GM12878 (cell line): Measurements from ENCODE around the gene SHROOM3. TPM values are rescaled to one million over a fixed set of nuclear protein-coding genes. Genes with fewer than 3 reads are reported as not detected.

ENCODE experiments used
- ATAC-seq: fragments of 200-7000 bp; cut with Tn5 transposase; 3 replicates; pipeline ENCODE4 v1.9.1; 2020; ENCODE audit warnings: mild to moderate bottlenecking, moderate library complexity
- BruUV-seq: library from RNA; stranded (reverse); fragments of 400-500 nt; replicated peaks from 2 replicates; lab custom pipeline; 2021; lab: Mats Ljungman, UMichigan
- CTCF ChIA-PET: fragments of 300-600 bp; sonication (Branson Sonifier 250); formaldehyde crosslinking; extraction: SDS; loops from one replicate; lab custom pipeline; 2021; ENCODE audit warnings: inconsistent platforms; lab: Yijun Ruan, JAX
- POLR2A ChIA-PET: fragments of 350-600 bp; formaldehyde crosslinking; extraction: SDS; loops from one replicate; lab custom pipeline; 2021; ENCODE audit warnings: inconsistent platforms; lab: Charles Lee
- RAD21 ChIA-PET: fragments of 300-600 bp; sonication (Branson Sonifier 250); formaldehyde crosslinking; loops from one replicate; lab custom pipeline; 2023; ENCODE audit warnings: antibody characterized with exemption; ENCODE audit not compliant: unreplicated experiment; lab: Charles Lee
- SMC1A ChIA-PET: fragments of 300-600 bp; sonication (Branson Sonifier 250); formaldehyde crosslinking; loops from one replicate; lab custom pipeline; 2023; ENCODE audit not compliant: unreplicated experiment, uncharacterized antibody; lab: Charles Lee
- DNase-seq: peaks from one replicate; pipeline ENCODE4 v3.0.0-alpha.2; 2011; ENCODE audit warnings: low read depth, low spot score
- FAIRE-seq: peaks from 3 replicates; lab custom pipeline; 2011; peaks lifted over from hg19 to GRCh38; lab: Jason Lieb, UNC
- H2AFZ ChIP-seq: 2 replicates; pipeline ENCODE4 v1.6.0; 2011; ENCODE audit warnings: low read depth, low read length, control low read depth; ENCODE audit not compliant: control insufficient read depth
- H3K27ac ChIP-seq: 2 replicates; pipeline ENCODE4 v1.5.1; 2011; ENCODE audit warnings: control low read depth; ENCODE audit not compliant: control insufficient read depth, insufficient read depth
- H3K27me3 ChIP-seq, 2 experiments: replicated peaks in 1 of 2; 2 replicates each; pipeline versions ENCODE4 v1.6.0 to v1.6.1; 2011; ENCODE audit warnings: low read length in 1 of 2; ENCODE audit not compliant: control insufficient read depth in 2 of 2, insufficient read depth in 2 of 2
- H3K36me3 ChIP-seq, 2 experiments: 2 replicates each; pipeline ENCODE4 v1.5.1; 2011; ENCODE audit warnings: low read length in 1 of 2; ENCODE audit not compliant: control insufficient read depth in 2 of 2, insufficient read depth in 2 of 2
- H3K4me1 ChIP-seq: 2 replicates; pipeline ENCODE4 v1.6.1; 2011; ENCODE audit warnings: mild to moderate bottlenecking, low read length, moderate library complexity, mixed read lengths; ENCODE audit not compliant: control insufficient read depth, insufficient read depth
- H3K4me2 ChIP-seq: 2 replicates; pipeline ENCODE4 v1.6.0; 2011; ENCODE audit warnings: control low read depth; ENCODE audit not compliant: control insufficient read depth, insufficient read depth
- H3K4me3 ChIP-seq: fragments of 200-600 bp; sonication (generic); 2 replicates; pipeline ENCODE4 v1.5.1; 2016
- H3K79me2 ChIP-seq: 2 replicates; pipeline ENCODE4 v1.6.0; 2011; ENCODE audit warnings: low read length; ENCODE audit not compliant: control insufficient read depth, insufficient read depth
- H3K9ac ChIP-seq: 2 replicates; pipeline ENCODE4 v1.8.0; 2011; ENCODE audit warnings: low read length, control low read depth, mixed read lengths; ENCODE audit not compliant: control insufficient read depth, insufficient read depth
- H3K9me3 ChIP-seq: replicated peaks from 3 replicates; pipeline ENCODE4 v1.5.1; 2011; ENCODE audit warnings: mild to moderate bottlenecking, low read length; ENCODE audit not compliant: control insufficient read depth, insufficient read depth
- H4K20me1 ChIP-seq: 2 replicates; pipeline ENCODE4 v1.6.0; 2011; ENCODE audit not compliant: control insufficient read depth, insufficient read depth
- CREM ChIP-seq: IDR thresholded peaks from 2 replicates; pipeline ENCODE4 v1.6.1; 2014; ENCODE audit warnings: antibody characterized with exemption, low read depth
- DPF2 ChIP-seq: fragments of 450-650 bp; IDR thresholded peaks from 2 replicates; pipeline ENCODE4 v1.6.1; 2017; ENCODE audit warnings: mild to moderate bottlenecking
- GATAD2B ChIP-seq: fragments of 450-650 bp; conservative IDR thresholded peaks from 2 replicates; pipeline ENCODE4 v1.6.1; 2017; ENCODE audit warnings: low read depth, mild to moderate bottlenecking, moderate library complexity
- HDAC2 ChIP-seq: fragments of 200-600 bp; sonication (generic); IDR thresholded peaks from 2 replicates; pipeline ENCODE4 v1.6.1; 2017
- MTA2 ChIP-seq: fragments of 450-650 bp; IDR thresholded peaks from 2 replicates; pipeline ENCODE4 v1.6.1; 2016; ENCODE audit warnings: low read depth, mild to moderate bottlenecking, moderate library complexity
- MYB ChIP-seq: fragments of 150-350 bp; IDR thresholded peaks from 2 replicates; pipeline ENCODE4 v1.6.1; 2014; ENCODE audit warnings: mild to moderate bottlenecking, low read depth, low read length, borderline replicate concordance
- NBN ChIP-seq: fragments of 450-650 bp; IDR thresholded peaks from 2 replicates; pipeline ENCODE4 v1.6.1; 2016
- RAD21 ChIP-seq: IDR thresholded peaks from 2 replicates; pipeline ENCODE4 v1.6.1; 2011; ENCODE audit warnings: mild to moderate bottlenecking, low read depth, low read length, moderate library complexity; ENCODE audit not compliant: insufficient read depth
- RB1 ChIP-seq: fragments of 450-650 bp; formaldehyde crosslinking; IDR thresholded peaks from 2 replicates; pipeline ENCODE4 v1.6.1; 2017; ENCODE audit warnings: mild to moderate bottlenecking, borderline replicate concordance
- SREBF1 ChIP-seq: IDR thresholded peaks from 2 replicates; pipeline ENCODE4 v1.6.1; 2012; ENCODE audit warnings: mild to moderate bottlenecking, low read length
- STAT3 ChIP-seq: IDR thresholded peaks from 2 replicates; pipeline ENCODE4 v1.6.1; 2011; ENCODE audit warnings: low read depth, low read length, improper control_type of control experiment
- SUPT20H ChIP-seq: IDR thresholded peaks from 2 replicates; pipeline ENCODE4 v1.6.1; 2011; ENCODE audit warnings: low read depth, mild to moderate bottlenecking, low read length, moderate library complexity, borderline replicate concordance; ENCODE audit not compliant: control insufficient read depth
- YY1 ChIP-seq: IDR thresholded peaks from 2 replicates; pipeline ENCODE4 v1.6.1; 2011; ENCODE audit warnings: low read depth, mild to moderate bottlenecking, low read length
- ZNF274 ChIP-seq: IDR thresholded peaks from one replicate; pipeline ENCODE4 v1.8.0; 2011; ENCODE audit not compliant: insufficient read length, insufficient read depth
- WGBS: methylation state at CpG from one replicate; pipeline ENCODE4 v1.1.6; 2016; ENCODE audit warnings: low lambda C conversion rate; ENCODE audit not compliant: insufficient replicate concordance, insufficient coverage; ENCODE audit errors: missing lambda C conversion rate; 5-methylcytosine and 5-hydroxymethylcytosine counted together
- in situ Hi-C: fragments of 300-500 bp; cut with MboI; formaldehyde crosslinking; loops from 9 replicates; pipeline ENCODE4 v1.14.3; 2018; ENCODE audit warnings: mixed read lengths
- intact Hi-C: fragments of 100-400 bp; cut with micrococcal nuclease; formaldehyde crosslinking; loops from one replicate; pipeline ENCODE4 v1.14.2; 2022; ENCODE audit not compliant: unreplicated experiment
- polyA plus RNA-seq, 11 experiments: library from polyadenylated mRNA; depleted of rRNA in 4 of 11; unstranded in 6 of 11; stranded (reverse) in 5 of 11; fragments of >200 nt; fragmentation: Nextera tagmentation in 4 of 11; fragmentation: Illumina TruSeq in 1 of 11; extraction: Ambion mirVana in 4 of 11; extraction: Trizol in 1 of 11; gene quantifications; 1 replicate in 1 of 11; 2 replicates in 10 of 11; pipeline versions ENCODE4 v1.2.1 to v1.2.3, GENCODE V29; 2011 to 2016; ENCODE audit warnings: inconsistent platforms in 2 of 11, missing spikeins in 2 of 11, low read depth in 1 of 11
- total RNA-seq, 4 experiments: library from RNA; depleted of rRNA in 3 of 4; stranded (reverse); fragments of >200 nt in 3 of 4; fragmentation: Illumina TruSeq in 1 of 4; extraction: Trizol in 1 of 4; gene quantifications; 2 replicates each; pipeline versions ENCODE4 v1.2.1 to v1.2.3, GENCODE V29; 2013 to 2021
- TF ChIP-seq, protein P1 (sequence below): fragments of 450-650 bp; IDR thresholded peaks from 2 replicates; pipeline ENCODE4 v1.6.1; 2016; ENCODE audit warnings: mild to moderate bottlenecking
- TF ChIP-seq, protein P2 (sequence below): fragments of 450-650 bp; IDR thresholded peaks from 2 replicates; pipeline ENCODE4 v1.6.1; 2017; ENCODE audit warnings: mild to moderate bottlenecking, moderate library complexity
- TF ChIP-seq, protein P3 (sequence below), 3 experiments: IDR thresholded peaks in 2 of 3; conservative IDR thresholded peaks in 1 of 3; 2 replicates each; pipeline ENCODE4 v1.5.1; 2011; ENCODE audit warnings: low read depth in 3 of 3, low read length in 3 of 3, mild to moderate bottlenecking in 3 of 3, control low read depth in 2 of 3, moderate library complexity in 2 of 3, inconsistent platforms in 1 of 3, mixed read lengths in 1 of 3; ENCODE audit not compliant: control insufficient read depth in 2 of 3, insufficient read depth in 1 of 3; ENCODE audit errors: extremely low read depth in 1 of 3

The SHROOM3 gene
- total and polyA plus RNA-seq, 10 of the 15 experiments (the other 5 are each of a cell fraction or from before 2014, with no cell fraction given), result under 0.01 to 0.29 (median 0.08) TPM; not detected in 1

DNA sequence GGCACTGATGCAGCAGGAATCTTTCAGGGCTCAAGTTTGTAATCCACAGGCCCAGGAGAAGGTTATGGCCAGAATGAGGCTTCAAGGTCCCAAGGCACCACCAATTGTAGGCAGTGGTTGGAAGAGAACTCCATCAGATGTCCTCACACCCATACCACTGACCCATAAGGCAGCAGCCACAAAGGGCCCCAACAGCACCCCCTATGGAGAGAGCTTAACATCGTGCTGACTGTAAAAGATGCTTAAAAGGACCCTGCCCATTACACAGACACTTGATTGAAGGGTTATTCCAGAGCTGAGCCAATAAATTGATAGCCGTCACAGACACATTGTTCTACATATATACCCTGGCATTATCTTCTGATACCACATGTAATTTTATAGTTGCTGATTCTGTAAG, 349.2 kb downstream of the SHROOM3 start:
- DNase-seq (no peak), FAIRE-seq (no peak), ATAC-seq (0 out of 3 replicates have a peak, but pooled peaks have one; percentile 21)
- H3K4me2 ChIP-seq, result no peak overlapping the region
- no peak overlapping the region for H3K27ac ChIP-seq
- ChIA-PET CTCF (interaction anchor here (1.2 kb wide), 1 partner anchor 261 kb away, joined by 3 read pairs; no protein-coding TSS in a partner anchor), RAD21 (no interaction called here), POLR2A (no interaction called here), SMC1A (no interaction called here)
- in situ Hi-C loops (no loop called here), intact Hi-C loops (loop anchor here (10.0 kb wide), 1 partner anchor 161 kb away; the partner anchor contains the start of gene SEPTIN11)
- H3K4me1 ChIP-seq, result peaks cover 16% of the 10 kb centered on the region
- no peaks in the 10 kb centered on the region; the same call in 2 of the 3 replicates for H3K9me3 ChIP-seq
- H3K79me2 ChIP-seq, result no peaks in the 10 kb centered on the region
- H3K36me3 ChIP-seq, result no peaks in the 10 kb centered on the region
- H4K20me1 ChIP-seq, result no peaks in the 10 kb centered on the region
- TF ChIP-seq MTA2 (no peak), SREBF1 (no peak), ZNF274 (no peak), GATAD2B (no peak), NBN (no peak), YY1 (no peak), RB1 (no peak), HDAC2 (no peak), DPF2 (no peak), STAT3 (no peak), RAD21 (0 out of 2 replicates have a peak, but pooled peaks have one; percentile 25), MYB (no peak), CREM (no peak), SUPT20H (no peak)
- TF ChIP-seq, protein P1, sequence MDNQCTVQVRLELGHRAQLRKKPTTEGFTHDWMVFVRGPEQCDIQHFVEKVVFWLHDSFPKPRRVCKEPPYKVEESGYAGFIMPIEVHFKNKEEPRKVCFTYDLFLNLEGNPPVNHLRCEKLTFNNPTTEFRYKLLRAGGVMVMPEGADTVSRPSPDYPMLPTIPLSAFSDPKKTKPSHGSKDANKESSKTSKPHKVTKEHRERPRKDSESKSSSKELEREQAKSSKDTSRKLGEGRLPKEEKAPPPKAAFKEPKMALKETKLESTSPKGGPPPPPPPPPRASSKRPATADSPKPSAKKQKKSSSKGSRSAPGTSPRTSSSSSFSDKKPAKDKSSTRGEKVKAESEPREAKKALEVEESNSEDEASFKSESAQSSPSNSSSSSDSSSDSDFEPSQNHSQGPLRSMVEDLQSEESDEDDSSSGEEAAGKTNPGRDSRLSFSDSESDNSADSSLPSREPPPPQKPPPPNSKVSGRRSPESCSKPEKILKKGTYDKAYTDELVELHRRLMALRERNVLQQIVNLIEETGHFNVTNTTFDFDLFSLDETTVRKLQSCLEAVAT, result no peak
- TF ChIP-seq, protein P2, sequence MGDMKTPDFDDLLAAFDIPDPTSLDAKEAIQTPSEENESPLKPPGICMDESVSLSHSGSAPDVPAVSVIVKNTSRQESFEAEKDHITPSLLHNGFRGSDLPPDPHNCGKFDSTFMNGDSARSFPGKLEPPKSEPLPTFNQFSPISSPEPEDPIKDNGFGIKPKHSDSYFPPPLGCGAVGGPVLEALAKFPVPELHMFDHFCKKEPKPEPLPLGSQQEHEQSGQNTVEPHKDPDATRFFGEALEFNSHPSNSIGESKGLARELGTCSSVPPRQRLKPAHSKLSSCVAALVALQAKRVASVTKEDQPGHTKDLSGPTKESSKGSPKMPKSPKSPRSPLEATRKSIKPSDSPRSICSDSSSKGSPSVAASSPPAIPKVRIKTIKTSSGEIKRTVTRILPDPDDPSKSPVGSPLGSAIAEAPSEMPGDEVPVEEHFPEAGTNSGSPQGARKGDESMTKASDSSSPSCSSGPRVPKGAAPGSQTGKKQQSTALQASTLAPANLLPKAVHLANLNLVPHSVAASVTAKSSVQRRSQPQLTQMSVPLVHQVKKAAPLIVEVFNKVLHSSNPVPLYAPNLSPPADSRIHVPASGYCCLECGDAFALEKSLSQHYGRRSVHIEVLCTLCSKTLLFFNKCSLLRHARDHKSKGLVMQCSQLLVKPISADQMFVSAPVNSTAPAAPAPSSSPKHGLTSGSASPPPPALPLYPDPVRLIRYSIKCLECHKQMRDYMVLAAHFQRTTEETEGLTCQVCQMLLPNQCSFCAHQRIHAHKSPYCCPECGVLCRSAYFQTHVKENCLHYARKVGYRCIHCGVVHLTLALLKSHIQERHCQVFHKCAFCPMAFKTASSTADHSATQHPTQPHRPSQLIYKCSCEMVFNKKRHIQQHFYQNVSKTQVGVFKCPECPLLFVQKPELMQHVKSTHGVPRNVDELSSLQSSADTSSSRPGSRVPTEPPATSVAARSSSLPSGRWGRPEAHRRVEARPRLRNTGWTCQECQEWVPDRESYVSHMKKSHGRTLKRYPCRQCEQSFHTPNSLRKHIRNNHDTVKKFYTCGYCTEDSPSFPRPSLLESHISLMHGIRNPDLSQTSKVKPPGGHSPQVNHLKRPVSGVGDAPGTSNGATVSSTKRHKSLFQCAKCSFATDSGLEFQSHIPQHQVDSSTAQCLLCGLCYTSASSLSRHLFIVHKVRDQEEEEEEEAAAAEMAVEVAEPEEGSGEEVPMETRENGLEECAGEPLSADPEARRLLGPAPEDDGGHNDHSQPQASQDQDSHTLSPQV, result no peak
- TF ChIP-seq, protein P3, sequence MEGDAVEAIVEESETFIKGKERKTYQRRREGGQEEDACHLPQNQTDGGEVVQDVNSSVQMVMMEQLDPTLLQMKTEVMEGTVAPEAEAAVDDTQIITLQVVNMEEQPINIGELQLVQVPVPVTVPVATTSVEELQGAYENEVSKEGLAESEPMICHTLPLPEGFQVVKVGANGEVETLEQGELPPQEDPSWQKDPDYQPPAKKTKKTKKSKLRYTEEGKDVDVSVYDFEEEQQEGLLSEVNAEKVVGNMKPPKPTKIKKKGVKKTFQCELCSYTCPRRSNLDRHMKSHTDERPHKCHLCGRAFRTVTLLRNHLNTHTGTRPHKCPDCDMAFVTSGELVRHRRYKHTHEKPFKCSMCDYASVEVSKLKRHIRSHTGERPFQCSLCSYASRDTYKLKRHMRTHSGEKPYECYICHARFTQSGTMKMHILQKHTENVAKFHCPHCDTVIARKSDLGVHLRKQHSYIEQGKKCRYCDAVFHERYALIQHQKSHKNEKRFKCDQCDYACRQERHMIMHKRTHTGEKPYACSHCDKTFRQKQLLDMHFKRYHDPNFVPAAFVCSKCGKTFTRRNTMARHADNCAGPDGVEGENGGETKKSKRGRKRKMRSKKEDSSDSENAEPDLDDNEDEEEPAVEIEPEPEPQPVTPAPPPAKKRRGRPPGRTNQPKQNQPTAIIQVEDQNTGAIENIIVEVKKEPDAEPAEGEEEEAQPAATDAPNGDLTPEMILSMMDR (IDR thresholded peaks at IDR 0.05 in 2 of 3, conservative IDR thresholded peaks at IDR 0.05 in 1 of 3; ENCODE audit: control insufficient read depth in 2 of 3, extremely low read depth in 1 of 3, insufficient read depth in 1 of 3, low read depth in 3 of 3, low read length in 3 of 3), result peak in 1 of 3 experiments; percentile 25; a peak in 2 of 6 replicates
- WGBS, result 27% methylated on average over 2 of the region's 2 CpGs
- H3K27me3 ChIP-seq, result no peaks in the 10 kb centered on the region
- no TSS peak for BruUV-seq
- no peak overlapping the region for H3K9ac ChIP-seq
- H2AFZ ChIP-seq, result no peak overlapping the region
- H3K4me3 ChIP-seq, result no peak overlapping the region
